DMS153 treated with DMSO at 0.1 percent for 48 hours (cell line): Measurements from ENCODE around the gene PGA5.
"Not testable (repeated sequence)": the region's sequence is repeated elsewhere in the genome, so short reads cannot be mapped to it uniquely, and the experiment has no call there.

ENCODE experiments used
- DNase-seq: peaks from one replicate; lab custom pipeline; 2025; ENCODE audit not compliant: unreplicated experiment; lab: John Stamatoyannopoulos, UW

PGA5 gene

GRCh38 chr11:61226457-61227137, 14.4 kb upstream of the PGA5 start:
- DNase-seq = not testable (repeated sequence)

GRCh38 chr11:61229458-61229857, 11.5 kb upstream of the PGA5 start:
- not testable (repeated sequence) for DNase-seq

GRCh38 chr11:61231033-61231432, 9.9 kb upstream of the PGA5 start:
- DNase-seq = not testable (repeated sequence)

GRCh38 chr11:61231585-61231984, 9.4 kb upstream of the PGA5 start:
- DNase-seq = not testable (repeated sequence)

- DNase-seq = not testable (repeated sequence)
Measured at GRCh38 chr11:61232548-61233145, 8.3 kb upstream of the PGA5 start.

GRCh38 chr11:61237130-61237529, 3.8 kb upstream of the PGA5 start:
- not testable (repeated sequence) for DNase-seq

- not testable (repeated sequence) for DNase-seq
Measured at GRCh38 chr11:61240288-61240687, 687 bp upstream of the PGA5 start.

- DNase-seq = not testable (repeated sequence)
Measured at GRCh38 chr11:61241526-61241925, 551 bp downstream of the PGA5 start.

- not testable (repeated sequence) for DNase-seq
Measured at GRCh38 chr11:61245284-61245964, 4.4 kb downstream of the PGA5 start.

- DNase-seq = not testable (repeated sequence)
Measured at GRCh38 chr11:61248071-61248470, 7.1 kb downstream of the PGA5 start.

GRCh38 chr11:61249201-61249600, 8.2 kb downstream of the PGA5 start:
- not testable (repeated sequence) for DNase-seq

- not testable (repeated sequence) for DNase-seq
Measured at GRCh38 chr11:61250796-61251765, 10.1 kb downstream of the PGA5 start.

GRCh38 chr11:61252332-61252731, 11.4 kb downstream of the PGA5 start:
- DNase-seq = not testable (repeated sequence)

- peak; percentile 50 for DNase-seq
Measured at GRCh38 chr11:61254403-61255025, 13.5 kb downstream of the PGA5 start.

GRCh38 chr11:61256710-61257482, 15.9 kb downstream of the PGA5 start:
- no peak for DNase-seq

- DNase-seq = no peak
Measured at GRCh38 chr11:61258546-61258945, 17.6 kb downstream of the PGA5 start.

- DNase-seq = no peak
Measured at GRCh38 chr11:61259363-61259762, 18.4 kb downstream of the PGA5 start.

- no peak for DNase-seq
Measured at GRCh38 chr11:61264371-61264770, 23.4 kb downstream of the PGA5 start.

- no peak for DNase-seq
Measured at GRCh38 chr11:61264795-61265194, 23.8 kb downstream of the PGA5 start.

- DNase-seq = no peak
Measured at GRCh38 chr11:61265357-61265756, 24.4 kb downstream of the PGA5 start.
